22Rv1 (cell line): ENCODE results near the gene MAGI1.

ENCODE experiments used
- H3K27ac ChIP-seq: fragments of 450-650 bp; 2 replicates; pipeline ENCODE4 v1.5.1; 2017
- ZFX ChIP-seq: fragments of 450-650 bp; IDR thresholded peaks from 2 replicates; pipeline ENCODE4 v1.6.1; 2017; ENCODE audit warnings: antibody characterized with exemption, borderline replicate concordance
- TF ChIP-seq, protein P1 (sequence below): fragments of 450-650 bp; IDR thresholded peaks from 2 replicates; pipeline ENCODE4 v1.5.1; 2017; ENCODE audit warnings: mild to moderate bottlenecking

MAGI1 gene

DNA sequence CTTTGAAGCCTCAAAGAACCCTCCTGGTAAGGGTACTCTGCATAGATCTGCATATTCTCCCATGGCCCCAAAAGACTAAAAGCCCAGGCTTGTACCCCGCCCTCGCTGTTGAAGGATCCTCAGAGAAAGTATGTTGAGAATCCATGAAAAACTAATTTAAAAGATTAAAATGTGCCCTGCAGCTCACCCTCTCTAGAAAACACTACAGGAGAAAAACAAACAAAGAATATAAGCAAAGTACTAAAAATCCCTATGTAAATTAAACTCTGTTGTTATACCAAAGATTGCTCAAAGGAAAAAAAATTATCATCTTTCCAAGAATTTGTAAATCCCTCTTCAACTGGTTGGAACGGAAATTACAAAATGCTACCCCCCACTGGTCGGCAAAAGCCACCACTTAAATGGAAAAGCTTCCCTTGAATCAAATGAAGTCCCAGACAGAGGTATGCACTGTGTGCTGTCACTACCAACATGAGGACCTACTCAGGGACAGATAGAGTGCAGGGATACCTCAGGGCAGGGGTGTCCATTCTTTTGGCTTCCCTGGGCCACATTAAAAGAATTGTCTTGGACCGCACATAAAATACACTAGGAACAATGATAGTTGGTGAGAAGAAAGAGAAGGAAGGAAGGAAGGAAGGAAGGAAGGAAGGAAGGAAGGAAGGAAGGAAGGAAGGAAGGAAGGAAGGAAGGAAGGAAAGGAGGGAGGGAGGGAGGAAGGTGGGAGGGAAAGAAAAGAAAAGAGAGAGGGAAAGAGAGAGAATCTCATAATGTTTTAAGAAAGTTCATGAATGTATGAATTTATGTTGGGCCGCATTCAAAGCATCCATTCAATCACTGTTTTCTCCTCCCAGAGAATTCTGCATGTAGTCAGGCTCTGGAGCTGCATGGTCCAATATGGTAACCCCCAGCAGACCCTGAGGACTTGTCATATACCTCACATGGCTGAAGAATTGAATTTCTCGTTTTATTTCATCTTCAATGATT, 88.1 kb downstream of the MAGI1 start:
- H3K27ac ChIP-seq = no peak overlapping the region
- no peak for TF ChIP-seq ZFX
- TF ChIP-seq, protein P1, sequence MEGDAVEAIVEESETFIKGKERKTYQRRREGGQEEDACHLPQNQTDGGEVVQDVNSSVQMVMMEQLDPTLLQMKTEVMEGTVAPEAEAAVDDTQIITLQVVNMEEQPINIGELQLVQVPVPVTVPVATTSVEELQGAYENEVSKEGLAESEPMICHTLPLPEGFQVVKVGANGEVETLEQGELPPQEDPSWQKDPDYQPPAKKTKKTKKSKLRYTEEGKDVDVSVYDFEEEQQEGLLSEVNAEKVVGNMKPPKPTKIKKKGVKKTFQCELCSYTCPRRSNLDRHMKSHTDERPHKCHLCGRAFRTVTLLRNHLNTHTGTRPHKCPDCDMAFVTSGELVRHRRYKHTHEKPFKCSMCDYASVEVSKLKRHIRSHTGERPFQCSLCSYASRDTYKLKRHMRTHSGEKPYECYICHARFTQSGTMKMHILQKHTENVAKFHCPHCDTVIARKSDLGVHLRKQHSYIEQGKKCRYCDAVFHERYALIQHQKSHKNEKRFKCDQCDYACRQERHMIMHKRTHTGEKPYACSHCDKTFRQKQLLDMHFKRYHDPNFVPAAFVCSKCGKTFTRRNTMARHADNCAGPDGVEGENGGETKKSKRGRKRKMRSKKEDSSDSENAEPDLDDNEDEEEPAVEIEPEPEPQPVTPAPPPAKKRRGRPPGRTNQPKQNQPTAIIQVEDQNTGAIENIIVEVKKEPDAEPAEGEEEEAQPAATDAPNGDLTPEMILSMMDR = no peak

DNA sequence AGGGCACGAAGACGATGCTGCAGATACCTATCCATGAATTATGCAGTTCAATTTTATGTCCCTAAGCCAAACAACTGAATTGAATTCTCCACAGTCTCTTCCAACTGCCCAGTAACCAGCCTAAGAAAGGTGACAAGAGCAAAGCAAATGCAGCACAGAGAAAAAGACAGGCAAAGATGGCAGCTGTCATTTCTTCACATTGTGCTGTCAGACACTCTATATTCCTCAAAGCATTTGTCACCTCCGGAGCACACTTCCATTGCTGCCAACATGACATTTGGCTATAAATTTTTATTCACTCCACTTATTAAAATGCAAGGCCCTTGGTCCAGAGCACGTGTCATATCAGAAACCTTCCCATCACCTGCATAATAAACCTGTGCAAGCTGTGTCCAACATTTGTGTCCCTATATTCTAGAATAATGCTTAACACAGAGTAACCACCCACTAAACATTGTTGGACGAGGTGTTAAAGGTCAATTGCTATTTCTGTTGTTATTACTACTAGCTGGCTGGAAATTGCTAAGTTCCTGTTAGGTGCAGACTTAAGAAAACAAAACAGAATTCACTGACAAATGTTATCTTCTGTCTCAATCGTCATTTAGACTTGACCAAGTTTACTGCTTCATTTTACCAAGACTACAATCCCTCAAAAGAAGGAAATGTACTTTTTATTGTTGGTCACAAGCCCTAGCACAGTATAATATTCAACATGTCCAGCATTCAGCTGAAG, 89.7 kb downstream of the MAGI1 start:
- no peak overlapping the region for H3K27ac ChIP-seq
- TF ChIP-seq, protein P1 = no peak
- no peak for TF ChIP-seq ZFX

DNA sequence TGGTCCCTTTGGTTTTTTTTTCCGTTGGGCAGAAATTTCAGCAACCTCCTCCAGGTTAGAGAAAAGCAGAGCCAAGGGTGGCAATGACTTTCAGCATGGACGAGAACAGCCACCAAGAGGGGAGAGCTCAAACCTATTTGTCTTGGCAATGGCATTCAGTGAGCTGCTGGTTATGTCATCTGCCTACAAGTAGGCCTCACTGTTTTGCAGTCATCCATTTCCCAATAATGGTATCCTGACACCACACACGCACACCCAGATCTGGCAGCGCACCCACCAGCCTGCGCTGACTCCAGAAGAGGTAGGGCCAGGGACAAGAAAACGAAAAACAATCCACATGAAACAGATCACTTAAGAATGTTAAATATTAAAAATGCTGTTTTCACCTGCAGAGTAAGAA, 92.3 kb downstream of the MAGI1 start:
- TF ChIP-seq, protein P1 = no peak
- TF ChIP-seq ZFX = no peak
- H3K27ac ChIP-seq = no peak overlapping the region

DNA sequence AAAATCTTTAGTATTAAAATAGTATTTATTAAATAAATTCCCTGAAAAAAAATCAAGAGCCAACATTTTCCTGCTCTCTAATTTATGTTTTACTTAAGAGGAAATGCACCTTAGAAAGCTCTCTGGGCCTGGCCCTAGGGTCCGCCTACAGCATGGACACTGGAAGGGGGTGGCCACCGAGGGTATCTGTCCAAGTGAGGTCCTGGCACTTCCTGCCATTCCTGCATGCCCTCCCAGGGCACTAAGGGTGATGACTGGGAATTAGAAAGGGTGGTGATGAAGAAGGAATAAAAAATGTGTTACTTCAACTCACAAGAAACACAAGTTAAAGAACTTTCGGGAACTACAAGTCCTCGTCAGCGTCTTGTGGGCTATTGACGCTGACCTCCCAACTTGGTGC, 92.8 kb downstream of the MAGI1 start:
- no peak overlapping the region for H3K27ac ChIP-seq
- TF ChIP-seq, protein P1 = no peak
- no peak for TF ChIP-seq ZFX

DNA sequence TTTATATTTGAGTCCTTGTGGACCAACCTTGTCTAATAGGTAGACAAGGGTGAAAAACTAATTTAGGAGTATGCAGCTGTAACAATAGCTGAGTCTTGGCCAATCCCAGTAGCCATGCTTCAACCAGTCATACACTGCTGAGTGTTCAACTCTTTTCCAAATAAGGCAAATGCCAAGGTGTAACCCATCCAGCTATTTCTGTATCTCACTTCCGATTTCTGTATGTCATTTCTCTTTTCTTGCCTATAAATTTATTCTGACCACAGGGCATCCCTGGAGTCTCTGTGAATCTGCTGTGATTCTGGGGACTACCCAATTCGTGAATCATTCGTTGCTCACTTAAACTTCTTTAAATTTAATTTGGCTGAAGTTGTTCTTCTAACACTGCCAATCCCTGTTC, 93.2 kb downstream of the MAGI1 start:
- TF ChIP-seq, protein P1 = no peak
- TF ChIP-seq ZFX = no peak
- no peak overlapping the region for H3K27ac ChIP-seq

DNA sequence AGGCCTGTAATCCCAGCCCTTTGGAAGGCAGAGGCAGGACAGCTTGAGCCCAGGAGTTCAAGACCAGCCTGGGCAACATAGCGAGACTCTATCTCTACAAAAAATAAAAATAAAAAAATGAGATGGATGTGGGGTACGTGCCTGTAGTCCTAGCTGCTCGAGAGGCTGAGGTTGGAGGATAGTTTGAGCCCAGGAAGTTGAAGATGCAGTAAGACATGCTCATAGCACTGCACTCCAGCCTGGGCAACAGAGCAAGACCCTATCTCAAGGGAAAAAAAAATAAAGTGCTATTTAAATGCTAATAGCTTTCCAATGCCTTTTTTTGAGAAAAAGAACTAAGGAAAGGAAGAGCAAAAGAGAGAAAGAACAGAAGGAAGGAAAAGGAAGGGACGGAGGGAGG, 94.5 kb downstream of the MAGI1 start:
- TF ChIP-seq ZFX = no peak
- TF ChIP-seq, protein P1 = no peak
- no peak overlapping the region for H3K27ac ChIP-seq

DNA sequence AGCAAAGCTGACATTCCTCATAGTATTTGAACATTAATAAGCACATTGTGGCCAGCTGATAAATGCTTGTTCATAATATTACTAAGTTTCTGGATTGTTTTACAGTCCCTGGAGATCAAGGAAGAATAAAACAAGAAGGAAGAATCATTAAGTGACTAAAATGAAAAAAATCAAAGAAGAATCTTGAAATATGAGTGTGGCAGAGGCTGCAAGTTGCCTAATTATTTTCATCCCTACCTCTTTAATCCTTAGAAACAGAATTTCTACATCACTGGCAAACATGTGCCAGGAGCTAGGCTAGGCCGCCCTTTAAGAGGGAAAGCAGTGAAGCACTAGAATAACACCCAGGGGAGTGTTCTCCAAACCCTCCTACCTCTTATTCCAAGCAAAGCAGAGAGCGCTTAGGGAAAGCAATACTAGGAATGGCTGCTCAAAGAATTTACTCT, 98.9 kb downstream of the MAGI1 start:
- TF ChIP-seq, protein P1 = no peak
- TF ChIP-seq ZFX = no peak
- no peak overlapping the region for H3K27ac ChIP-seq
